Esophagus muscularis mucosa (tissue), 4 donors: ENCODE measurements around the gene MCMBP.

Experiments
- EP300 ChIP-seq: sonication (generic); formaldehyde crosslinking; IDR thresholded peaks from one replicate; pipeline ENCODE4 v1.6.1; 2017; ENCODE audit warnings: antibody characterized with exemption
- POLR2AphosphoS5 ChIP-seq, 2 donors: sonication (generic); formaldehyde crosslinking; IDR thresholded peaks; one replicate each; pipeline ENCODE4 v1.6.1; 2017; ENCODE audit warnings: antibody characterized with exemption in 2 of 2
- TF ChIP-seq, protein P1 (sequence below), 3 experiments: fragments of 200-600 bp in 2 of 3; fragments of 450-650 bp in 1 of 3; sonication (generic) in 2 of 3; IDR thresholded peaks; one replicate each; pipeline ENCODE4 v1.5.1; 2017 to 2019; ENCODE audit warnings: antibody characterized with exemption in 3 of 3, mild to moderate bottlenecking in 2 of 3, moderate library complexity in 1 of 3

DNA sequence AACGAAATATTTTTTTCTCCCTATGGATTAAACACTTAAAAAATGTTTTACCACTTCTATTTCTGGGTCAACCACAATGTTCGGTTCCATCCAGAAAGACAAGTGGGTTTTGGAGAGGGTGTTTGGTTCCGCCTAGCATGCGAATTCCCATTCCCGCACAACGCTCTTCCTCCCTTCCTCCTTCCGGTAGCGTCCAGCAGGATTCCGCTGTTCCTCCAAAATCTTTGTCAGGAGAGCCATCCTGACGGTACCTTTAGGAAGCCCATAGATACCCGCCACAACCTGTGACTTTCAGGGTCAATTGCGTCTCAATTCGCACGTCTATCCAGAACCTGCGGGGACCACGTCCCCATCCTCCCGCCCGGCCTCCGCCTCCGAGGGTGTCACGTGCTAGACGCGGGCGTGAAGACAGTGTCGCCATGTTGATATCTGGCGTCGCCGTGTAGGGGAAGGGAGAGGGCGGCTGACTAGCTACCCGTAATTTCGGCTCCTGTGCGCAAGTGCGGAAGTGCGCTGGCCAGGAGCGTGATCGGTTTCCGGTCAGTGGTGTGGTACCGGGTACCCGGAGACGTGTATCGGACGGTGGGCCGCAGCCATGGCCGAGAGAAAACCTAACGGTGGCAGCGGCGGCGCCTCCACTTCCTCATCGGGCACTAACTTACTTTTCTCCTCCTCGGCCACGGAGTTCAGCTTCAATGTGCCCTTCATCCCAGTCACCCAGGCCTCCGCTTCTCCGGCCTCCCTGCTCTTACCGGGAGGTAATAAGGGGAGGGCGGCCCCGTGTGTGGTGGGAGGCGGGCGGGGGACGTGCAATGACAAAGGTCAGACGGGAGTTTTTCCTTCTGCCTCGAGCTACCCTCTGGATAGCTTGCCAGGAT is 19.8 kb upstream of the MCMBP start, which contains the start of gene SEC23IP:
- TF ChIP-seq POLR2AphosphoS5 (IDR thresholded peaks at IDR 0.05) (peak; percentile 98 to 99), EP300 (no peak)
- TF ChIP-seq, protein P1, sequence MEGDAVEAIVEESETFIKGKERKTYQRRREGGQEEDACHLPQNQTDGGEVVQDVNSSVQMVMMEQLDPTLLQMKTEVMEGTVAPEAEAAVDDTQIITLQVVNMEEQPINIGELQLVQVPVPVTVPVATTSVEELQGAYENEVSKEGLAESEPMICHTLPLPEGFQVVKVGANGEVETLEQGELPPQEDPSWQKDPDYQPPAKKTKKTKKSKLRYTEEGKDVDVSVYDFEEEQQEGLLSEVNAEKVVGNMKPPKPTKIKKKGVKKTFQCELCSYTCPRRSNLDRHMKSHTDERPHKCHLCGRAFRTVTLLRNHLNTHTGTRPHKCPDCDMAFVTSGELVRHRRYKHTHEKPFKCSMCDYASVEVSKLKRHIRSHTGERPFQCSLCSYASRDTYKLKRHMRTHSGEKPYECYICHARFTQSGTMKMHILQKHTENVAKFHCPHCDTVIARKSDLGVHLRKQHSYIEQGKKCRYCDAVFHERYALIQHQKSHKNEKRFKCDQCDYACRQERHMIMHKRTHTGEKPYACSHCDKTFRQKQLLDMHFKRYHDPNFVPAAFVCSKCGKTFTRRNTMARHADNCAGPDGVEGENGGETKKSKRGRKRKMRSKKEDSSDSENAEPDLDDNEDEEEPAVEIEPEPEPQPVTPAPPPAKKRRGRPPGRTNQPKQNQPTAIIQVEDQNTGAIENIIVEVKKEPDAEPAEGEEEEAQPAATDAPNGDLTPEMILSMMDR (IDR thresholded peaks at IDR 0.05) = peak in 2 of 3 experiments; percentile 3 to 24
